Sigmoid colon (tissue), 7 donors: ENCODE results near the gene ZNF132. TPM values are rescaled to one million over a fixed set of nuclear protein-coding genes. Genes with fewer than 3 reads are reported as not detected.
"Not testable (repeated sequence)": the region's sequence is repeated elsewhere in the genome, so short reads cannot be mapped to it uniquely, and the experiment has no call there.

Experiments
- DNase-seq: peaks from one replicate; pipeline ENCODE4 v3.0.0-alpha.2; 2019
- H3K27ac ChIP-seq, 4 donors: fragments of 200-600 bp; sonication (generic); one replicate each; pipeline ENCODE4 v1.5.1; 2016 to 2019; ENCODE audit warnings: mild to moderate bottlenecking in 1 of 4
- H3K27me3 ChIP-seq, 3 donors: fragments of 200-600 bp; sonication (generic); one replicate each; pipeline ENCODE4 v1.5.1; 2019; ENCODE audit warnings: mild to moderate bottlenecking in 1 of 3
- H3K36me3 ChIP-seq, 4 donors: fragments of 200-600 bp; sonication (generic); one replicate each; pipeline ENCODE4 v1.5.1; 2016 to 2019
- H3K4me1 ChIP-seq, 4 donors: fragments of 200-600 bp; sonication (generic); one replicate each; pipeline ENCODE4 v1.5.1; 2017 to 2019
- H3K4me3 ChIP-seq, 4 donors: fragments of 200-600 bp; sonication (generic); one replicate each; pipeline ENCODE4 v1.5.1; 2017 to 2019; ENCODE audit warnings: mild to moderate bottlenecking in 2 of 4, moderate library complexity in 1 of 4
- H3K9me3 ChIP-seq, 4 donors: fragments of 200-600 bp in 3 of 4; sonication (generic) in 3 of 4; one replicate each; pipeline versions ENCODE4 v1.5.1 to v1.6.1; 2013 to 2019
- CTCF ChIP-seq, 4 experiments: fragments of 450-650 bp in 3 of 4; fragments of 200-600 bp in 1 of 4; IDR thresholded peaks; one replicate each; pipeline ENCODE4 v1.5.1; 2016 to 2019; ENCODE audit warnings: antibody characterized with exemption in 4 of 4, mild to moderate bottlenecking in 3 of 4, moderate library complexity in 2 of 4
- EP300 ChIP-seq, 4 donors: sonication (generic); formaldehyde crosslinking; IDR thresholded peaks; one replicate each; pipeline ENCODE4 v1.6.1; 2017; ENCODE audit warnings: antibody characterized with exemption in 4 of 4
- POLR2A ChIP-seq, 2 donors: fragments of 450-650 bp; IDR thresholded peaks; one replicate each; pipeline ENCODE4 v1.6.1; 2016; ENCODE audit warnings: antibody characterized with exemption in 2 of 2, mild to moderate bottlenecking in 2 of 2, moderate library complexity in 2 of 2
- POLR2AphosphoS5 ChIP-seq, 4 donors: sonication (generic); formaldehyde crosslinking; IDR thresholded peaks; one replicate each; pipeline ENCODE4 v1.6.1; 2017; ENCODE audit warnings: antibody characterized with exemption in 4 of 4
- WGBS, 2 donors: extraction: QIAGEN DNeasy Blood & Tissue Kit; methylation state at CpG; one replicate each; pipeline ENCODE4 v1.1.7; 2013; 5-methylcytosine and 5-hydroxymethylcytosine counted together
- intact Hi-C: fragments of 100-400 bp; cut with DNase I; formaldehyde crosslinking; loops from one replicate; pipeline ENCODE4 v1.15.1; 2023
- polyA plus RNA-seq, 3 donors: library from polyadenylated mRNA; stranded (reverse); fragments of 200-250 nt; gene quantifications; one replicate each; pipeline ENCODE4 v1.2.3, GENCODE V29; 2013
- total RNA-seq, 4 donors: library from RNA; depleted of rRNA; stranded (reverse); fragments of >200 nt; gene quantifications; one replicate each; pipeline ENCODE4 v1.1.0, GENCODE V29; 2016
- donor health status: healthy with polysubstance abuse.
- donor health status: Bipolar disorder and iron deficiency.
- donor health status: healthy.

Gene ZNF132
- 10 to 100 TPM in 1 of 4 donors, 1 to 10 TPM in 3; 5.3 to 12.2 (median 6.4) TPM for total RNA-seq
- polyA plus RNA-seq = 1 to 10 TPM in 1 of 3 donors, under 1 TPM in 1, not detected in 1; 0.60 to 1.7 TPM

- no peaks in the 10 kb centered on the region for H3K27me3 ChIP-seq
- H3K27ac ChIP-seq = peak within 1 kb of the TSS; percentile 80 to 89 (median 84)
- intact Hi-C loops = loop anchor here (2.0 kb wide), 2 partner anchors 31 to 77 kb away; partner anchors contain the start of genes ZNF497 and ZNF584
- TF ChIP-seq POLR2A (IDR thresholded peaks at IDR 0.05) = no peak
- peak; percentile 53 to 81 (median 74) for TF ChIP-seq POLR2AphosphoS5 (IDR thresholded peaks at IDR 0.05)
- TF ChIP-seq CTCF (IDR thresholded peaks at IDR 0.05) = no peak
- TF ChIP-seq EP300 (IDR thresholded peaks at IDR 0.05) = peak in 1 of 4 donors; percentile 60
- H3K36me3 ChIP-seq = peaks cover 25 to 39% (median 30%) of the 10 kb centered on the region in 4 donors
- H3K9me3 ChIP-seq = peaks cover 23 to 44% (median 32%) of the 10 kb centered on the region in 4 donors
- peak within 1 kb of the TSS; percentile 49 to 72 (median 67) for H3K4me3 ChIP-seq
- 7 to 12% methylated on average over 59 of the region's 59 CpGs for WGBS, 2 donors
- peak; percentile 99 for DNase-seq
- H3K4me1 ChIP-seq = peaks cover 0 to 23% (median 16%) of the 10 kb centered on the region in 4 donors
These were observed at the start of gene ZNF132 for GRCh38 chr19:58439576-58440554. ZNF132 (minus strand) TSS chr19:58440153; CDS start chr19:58439821, 332 bp downstream.

GRCh38 chr19:58484349-58484748 lies 44.4 kb upstream of the ZNF132 start:
- DNase-seq, intact Hi-C loops, H3K27ac ChIP-seq, H3K4me3 ChIP-seq, H3K9me3 ChIP-seq, H3K4me1 ChIP-seq, H3K27me3 ChIP-seq: not testable (repeated sequence)
- WGBS, 2 donors = 89 to 94% methylated on average over 5 of the region's 5 CpGs
- H3K36me3 ChIP-seq = peaks cover 0 to 24% (median 6%) of the 10 kb centered on the region in 4 donors

DNA sequence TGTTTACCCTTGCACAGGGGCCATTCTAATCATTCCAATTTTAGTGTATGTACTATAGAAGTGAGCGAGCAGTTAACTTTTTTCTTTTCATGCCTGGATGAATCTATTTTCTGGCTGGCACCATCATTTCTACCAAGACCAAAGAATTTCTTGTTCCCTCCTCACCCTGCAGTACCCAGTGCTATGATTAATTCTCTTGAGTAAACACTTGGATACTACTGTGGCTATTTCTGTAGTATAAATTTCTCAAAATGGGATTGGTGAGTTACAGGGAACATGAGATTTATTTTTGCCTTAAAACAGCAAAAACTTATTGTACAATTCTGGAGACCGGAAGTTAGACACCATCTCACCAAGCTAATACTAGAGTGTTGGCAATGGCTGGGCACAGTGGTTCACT lies 43.8 kb upstream of the ZNF132 start:
- intact Hi-C loops = no loop called here
- no peak for TF ChIP-seq CTCF (IDR thresholded peaks at IDR 0.05)
- TF ChIP-seq EP300 (IDR thresholded peaks at IDR 0.05) = no peak
- TF ChIP-seq POLR2AphosphoS5 (IDR thresholded peaks at IDR 0.05) = no peak
- no peak for TF ChIP-seq POLR2A (IDR thresholded peaks at IDR 0.05)
- Histone ChIP-seq H3K4me1 (no peaks in the 10 kb centered on the region), H3K27ac (no peak overlapping the region), H3K9me3 (no peaks in the 10 kb centered on the region), H3K4me3 (no peak overlapping the region), H3K36me3 (peaks cover 0 to 26% (median 8%) of the 10 kb centered on the region in 4 donors), H3K27me3 (no peaks in the 10 kb centered on the region)
- DNase-seq = no peak
- WGBS, 2 donors = 81 to 88% methylated on average over 2 of the region's 2 CpGs

GRCh38 chr19:58482372-58482771 lies 42.4 kb upstream of the ZNF132 start:
- WGBS, 2 donors = 65 to 90% methylated on average over 7 of the region's 7 CpGs
- Histone ChIP-seq H3K4me1 (peaks cover 0 to 3% (median 2%) of the 10 kb centered on the region in 4 donors), H3K27me3 (no peaks in the 10 kb centered on the region), H3K4me3 (no peak overlapping the region), H3K36me3 (peaks cover 0 to 32% (median 8%) of the 10 kb centered on the region in 4 donors), H3K27ac (no peak overlapping the region), H3K9me3 (no peaks in the 10 kb centered on the region)
- no peak for DNase-seq
- no peak for TF ChIP-seq POLR2A (IDR thresholded peaks at IDR 0.05)
- intact Hi-C loops = no loop called here

GRCh38 chr19:58480831-58481230 lies 40.9 kb upstream of the ZNF132 start:
- DNase-seq = no peak
- intact Hi-C loops = no loop called here
- TF ChIP-seq CTCF (IDR thresholded peaks at IDR 0.05) (no peak), POLR2A (IDR thresholded peaks at IDR 0.05) (no peak), POLR2AphosphoS5 (IDR thresholded peaks at IDR 0.05) (no peak), EP300 (IDR thresholded peaks at IDR 0.05) (no peak)
- WGBS, 2 donors = 84 to 86% methylated on average over 2 of the region's 2 CpGs
- H3K27me3 ChIP-seq = no peaks in the 10 kb centered on the region
- H3K9me3 ChIP-seq = no peaks in the 10 kb centered on the region
- peaks cover 0 to 13% (median 12%) of the 10 kb centered on the region in 4 donors for H3K4me1 ChIP-seq
- no peak overlapping the region for H3K4me3 ChIP-seq
- H3K36me3 ChIP-seq = peaks cover 0 to 32% (median 8%) of the 10 kb centered on the region in 4 donors
- H3K27ac ChIP-seq = no peak overlapping the region
